SK-N-SH (cell line): ENCODE results near the gene TMEM167A.

Experiments used
- CTCF ChIP-seq: fragments of 200-600 bp; sonication (generic); IDR thresholded peaks from 2 replicates; pipeline ENCODE4 v1.6.1; 2017; ENCODE audit warnings: antibody characterized with exemption, mild to moderate bottlenecking, moderate library complexity
- GABPA ChIP-seq: IDR thresholded peaks from 2 replicates; pipeline ENCODE4 v1.4.0; 2012; ENCODE audit warnings: low read depth, mild to moderate bottlenecking
- MAX ChIP-seq: IDR thresholded peaks from 2 replicates; pipeline ENCODE4 v1.4.0; 2012; ENCODE audit warnings: low read depth
- POLR2AphosphoS5 ChIP-seq: IDR thresholded peaks from 2 replicates; pipeline ENCODE4 v1.6.1; 2012; ENCODE audit warnings: low read depth, low read length
- RAD21 ChIP-seq: IDR thresholded peaks from 2 replicates; pipeline ENCODE4 v1.6.1; 2012; ENCODE audit warnings: mild to moderate bottlenecking, low read length
- RFX5 ChIP-seq: IDR thresholded peaks from 2 replicates; pipeline ENCODE4 v1.6.1; 2012; ENCODE audit warnings: mild to moderate bottlenecking, improper control_type of control experiment, low read length
- SIN3A ChIP-seq: IDR thresholded peaks from 2 replicates; pipeline ENCODE4 v1.6.1; 2012; ENCODE audit warnings: low read depth, mild to moderate bottlenecking, low read length, moderate library complexity, borderline replicate concordance
- TAF1 ChIP-seq: IDR thresholded peaks from 2 replicates; pipeline ENCODE4 v1.6.1; 2012; ENCODE audit warnings: low read depth, mild to moderate bottlenecking, low read length, moderate library complexity, borderline replicate concordance
- TCF12 ChIP-seq: IDR thresholded peaks from 2 replicates; pipeline ENCODE4 v1.4.0; 2012
- TEAD4 ChIP-seq: IDR thresholded peaks from 2 replicates; pipeline ENCODE4 v1.4.0; 2012; ENCODE audit warnings: mild to moderate bottlenecking, borderline replicate concordance; ENCODE audit not compliant: insufficient read depth
- ZBTB33 ChIP-seq: IDR thresholded peaks from 2 replicates; pipeline ENCODE4 v1.4.0; 2012; ENCODE audit warnings: low read depth, borderline replicate concordance

GRCh38 chr5:83006683-83007283 is 70.4 kb downstream of the TMEM167A start:
- TF ChIP-seq TCF12 (no peak), CTCF (no peak), SIN3A (no peak), RFX5 (no peak), POLR2AphosphoS5 (no peak), GABPA (no peak), TAF1 (no peak), MAX (no peak), ZBTB33 (no peak), RAD21 (no peak), TEAD4 (no peak)
